Nephron progenitor cell (in vitro differentiated cells): ENCODE data around the gene TEAD1.
A peak's percentile ranks its signal among the peaks of the same experiment; 100 is the strongest.

Experiments used
- DNase-seq: peaks from one replicate; pipeline ENCODE4 v3.0.0; 2021
- H3K27ac Mint-ChIP-seq: 2 replicates; pipeline ENCODE4 v1.8.0; 2021; ENCODE audit warnings: mild to moderate bottlenecking, moderate library complexity, mixed read lengths
- H3K27me3 Mint-ChIP-seq: 2 replicates; pipeline ENCODE4 v1.8.0; 2021; ENCODE audit warnings: mild to moderate bottlenecking, low read depth, mixed read lengths; ENCODE audit not compliant: poor library complexity
- H3K36me3 Mint-ChIP-seq: 2 replicates; pipeline ENCODE4 v1.8.0; 2021; ENCODE audit warnings: low read depth, mixed read lengths
- H3K4me1 Mint-ChIP-seq: 2 replicates; pipeline ENCODE4 v1.8.0; 2021; ENCODE audit warnings: mixed read lengths
- H3K4me3 Mint-ChIP-seq: 2 replicates; pipeline ENCODE4 v1.8.0; 2021; ENCODE audit warnings: mild to moderate bottlenecking, moderate library complexity, mixed read lengths
- H3K9me3 Mint-ChIP-seq: 2 replicates; pipeline ENCODE4 v1.8.0; 2021; ENCODE audit warnings: mild to moderate bottlenecking, moderate library complexity, mixed read lengths
- CTCF ChIP-seq: fragments of 200-600 bp; sonication (generic); IDR thresholded peaks from 2 replicates; pipeline ENCODE4 v1.5.0; 2021; ENCODE audit warnings: antibody characterized with exemption

TEAD1 gene

GRCh38 chr11:12817681-12818332 is 143.6 kb downstream of the TEAD1 start:
- TF ChIP-seq CTCF, result no peak
- H3K27me3 Mint-ChIP-seq, result no peaks in the 10 kb centered on the region
- H3K36me3 Mint-ChIP-seq, result peaks cover 28% of the 10 kb centered on the region
- no peak overlapping the region for H3K4me3 Mint-ChIP-seq
- H3K9me3 Mint-ChIP-seq, result no peaks in the 10 kb centered on the region
- no peak for DNase-seq
- H3K4me1 Mint-ChIP-seq, result peaks cover 71% of the 10 kb centered on the region
- no peak overlapping the region for H3K27ac Mint-ChIP-seq

- no peak for TF ChIP-seq CTCF
- H3K4me3 Mint-ChIP-seq, result no peak overlapping the region
- DNase-seq, result no peak
- H3K27me3 Mint-ChIP-seq, result peaks cover 2% of the 10 kb centered on the region
- H3K36me3 Mint-ChIP-seq, result peaks cover 28% of the 10 kb centered on the region
- H3K9me3 Mint-ChIP-seq, result no peaks in the 10 kb centered on the region
- H3K27ac Mint-ChIP-seq, result no peak overlapping the region
- H3K4me1 Mint-ChIP-seq, result peaks cover 70% of the 10 kb centered on the region
Observed at GRCh38 chr11:12818333-12819015, 144.3 kb downstream of the TEAD1 start.

DNA sequence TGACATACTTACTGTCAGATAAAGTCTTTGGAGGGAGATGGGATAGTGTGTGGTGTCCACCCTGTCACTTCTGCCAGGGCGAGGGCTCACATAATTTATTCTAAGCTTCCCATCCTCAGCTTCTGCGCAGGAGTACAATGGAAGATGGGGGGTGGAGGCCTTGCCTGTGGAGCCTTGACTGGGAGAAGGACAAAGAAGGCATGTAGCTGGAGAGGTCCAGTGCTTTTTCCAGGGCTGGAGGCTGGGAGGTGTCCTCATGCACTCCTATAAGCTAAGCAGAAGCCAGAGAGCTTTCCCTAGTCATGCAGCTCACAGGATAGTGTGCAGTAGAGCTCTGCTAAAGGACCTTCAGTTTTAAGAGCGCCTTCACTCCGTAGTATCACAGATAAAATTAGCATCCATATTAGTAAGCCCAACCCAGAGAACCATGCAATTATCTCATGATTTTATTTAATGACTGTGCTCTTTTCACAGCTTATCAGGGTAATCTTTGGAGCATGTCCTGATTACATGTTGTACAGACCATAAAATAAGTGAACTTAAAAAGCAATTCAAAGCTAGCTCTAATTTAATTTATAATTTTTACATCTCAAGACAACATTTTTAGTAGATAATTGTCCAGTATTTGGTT is 148.3 kb downstream of the TEAD1 start:
- DNase-seq, result no peak
- no peak for TF ChIP-seq CTCF
- Mint-ChIP-seq H3K27ac (peak overlapping the region; percentile 75), H3K9me3 (peaks cover 4% of the 10 kb centered on the region), H3K4me3 (no peak overlapping the region), H3K4me1 (peaks cover 45% of the 10 kb centered on the region), H3K27me3 (peaks cover 2% of the 10 kb centered on the region), H3K36me3 (peaks cover 46% of the 10 kb centered on the region)

- Mint-ChIP-seq H3K4me3 (no peak overlapping the region), H3K36me3 (peaks cover 35% of the 10 kb centered on the region), H3K27ac (peak overlapping the region; percentile 43), H3K9me3 (peaks cover 4% of the 10 kb centered on the region), H3K4me1 (peaks cover 53% of the 10 kb centered on the region), H3K27me3 (peaks cover 2% of the 10 kb centered on the region)
- no peak for DNase-seq
- TF ChIP-seq CTCF, result no peak
Observed at GRCh38 chr11:12824281-12825041, 150.2 kb downstream of the TEAD1 start.

- Mint-ChIP-seq H3K36me3 (peaks cover 30% of the 10 kb centered on the region), H3K9me3 (peaks cover 4% of the 10 kb centered on the region), H3K27me3 (peaks cover 10% of the 10 kb centered on the region), H3K4me3 (no peak overlapping the region), H3K27ac (no peak overlapping the region), H3K4me1 (peaks cover 65% of the 10 kb centered on the region)
- TF ChIP-seq CTCF, result no peak
- no peak for DNase-seq
Observed at GRCh38 chr11:12826441-12826840, 152.2 kb downstream of the TEAD1 start.
